ENCODE data around the gene ZNF580.

Gene ZNF580

DNA sequence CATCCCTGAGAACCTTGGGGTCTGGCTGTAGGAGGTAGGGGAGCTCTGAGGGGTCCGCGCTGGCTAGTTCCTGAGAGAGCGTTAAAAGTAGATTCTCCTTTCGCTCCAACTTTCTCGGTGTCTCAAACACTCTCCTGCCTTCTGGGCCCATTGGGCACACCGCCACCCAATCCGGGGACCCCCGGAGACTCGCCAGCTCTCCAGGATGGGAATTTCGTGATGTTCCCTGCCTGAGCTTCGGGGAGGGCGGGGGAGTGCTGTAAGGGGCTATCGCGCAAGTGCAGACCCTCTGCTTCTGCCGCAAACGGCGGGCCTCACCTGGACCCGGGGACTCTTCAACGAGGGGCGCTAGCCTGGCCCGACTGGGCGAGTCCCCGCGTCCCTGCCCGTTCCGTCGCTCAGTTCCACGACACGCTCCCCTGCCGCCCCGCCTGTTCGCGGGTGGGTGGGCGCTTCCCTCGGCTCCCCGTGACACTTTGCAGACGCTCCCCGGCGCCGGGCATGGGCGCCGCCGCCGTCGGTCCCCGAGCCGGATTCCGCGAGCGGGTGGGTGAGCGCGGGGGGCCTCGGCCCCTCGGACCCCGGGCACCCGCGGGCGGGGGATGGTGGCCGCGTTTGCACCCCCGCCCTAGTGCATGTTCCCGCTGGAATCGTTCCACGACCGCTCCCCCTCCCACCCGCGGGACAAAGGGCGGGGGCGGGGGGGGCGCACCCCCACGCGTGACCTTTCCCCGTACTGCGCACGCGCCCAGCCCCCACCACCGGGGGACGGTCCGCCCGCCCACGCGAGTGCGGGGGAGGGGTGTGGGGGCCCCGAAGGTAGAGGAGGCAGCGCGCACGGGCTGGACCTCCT lies 7.2 kb downstream of the ZNF580 start, which contains the start of gene CCDC106:
CCDC106 (plus strand) TSS at position 481 of the 853 bp plus-strand sequence. CDS start 835 bp downstream, outside the sequence.
- DNase-seq (ENCODE audit: low read depth) = no peak

DNA sequence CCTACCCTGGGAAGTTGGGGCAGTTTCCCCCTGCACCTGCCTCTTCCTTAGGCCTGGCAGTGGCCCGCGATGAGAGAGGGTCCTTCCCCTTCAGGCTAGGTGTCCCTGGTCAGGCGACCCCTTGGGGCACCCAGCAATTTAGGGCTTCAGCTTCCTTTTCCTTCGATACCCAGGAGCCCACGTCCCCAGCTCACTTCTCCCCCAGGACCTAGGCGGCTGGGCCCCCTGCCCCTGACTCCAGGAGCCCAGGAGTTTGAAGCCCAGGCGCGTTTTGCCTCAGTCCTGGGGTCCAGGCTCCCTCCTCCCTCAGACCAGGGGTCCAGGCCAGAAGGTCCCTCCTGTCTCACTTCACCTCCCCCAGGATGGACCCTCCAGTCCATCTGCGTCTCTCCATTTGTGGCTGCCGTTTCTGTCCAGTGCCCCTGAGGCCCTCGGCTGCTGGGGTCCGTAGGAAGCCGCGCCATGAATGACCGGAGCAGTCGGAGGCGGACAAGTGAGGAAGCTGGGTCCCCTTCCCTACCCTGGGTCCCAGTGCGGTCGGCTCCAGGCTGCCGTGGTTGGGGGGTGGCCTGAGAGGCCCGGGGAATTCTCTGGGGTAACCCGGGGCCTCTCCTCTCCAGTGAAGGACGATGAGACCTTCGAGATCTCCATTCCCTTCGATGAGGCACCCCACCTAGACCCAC lies 7.9 kb downstream of the ZNF580 start:
- no peak for DNase-seq (ENCODE audit: low read depth)

DNA sequence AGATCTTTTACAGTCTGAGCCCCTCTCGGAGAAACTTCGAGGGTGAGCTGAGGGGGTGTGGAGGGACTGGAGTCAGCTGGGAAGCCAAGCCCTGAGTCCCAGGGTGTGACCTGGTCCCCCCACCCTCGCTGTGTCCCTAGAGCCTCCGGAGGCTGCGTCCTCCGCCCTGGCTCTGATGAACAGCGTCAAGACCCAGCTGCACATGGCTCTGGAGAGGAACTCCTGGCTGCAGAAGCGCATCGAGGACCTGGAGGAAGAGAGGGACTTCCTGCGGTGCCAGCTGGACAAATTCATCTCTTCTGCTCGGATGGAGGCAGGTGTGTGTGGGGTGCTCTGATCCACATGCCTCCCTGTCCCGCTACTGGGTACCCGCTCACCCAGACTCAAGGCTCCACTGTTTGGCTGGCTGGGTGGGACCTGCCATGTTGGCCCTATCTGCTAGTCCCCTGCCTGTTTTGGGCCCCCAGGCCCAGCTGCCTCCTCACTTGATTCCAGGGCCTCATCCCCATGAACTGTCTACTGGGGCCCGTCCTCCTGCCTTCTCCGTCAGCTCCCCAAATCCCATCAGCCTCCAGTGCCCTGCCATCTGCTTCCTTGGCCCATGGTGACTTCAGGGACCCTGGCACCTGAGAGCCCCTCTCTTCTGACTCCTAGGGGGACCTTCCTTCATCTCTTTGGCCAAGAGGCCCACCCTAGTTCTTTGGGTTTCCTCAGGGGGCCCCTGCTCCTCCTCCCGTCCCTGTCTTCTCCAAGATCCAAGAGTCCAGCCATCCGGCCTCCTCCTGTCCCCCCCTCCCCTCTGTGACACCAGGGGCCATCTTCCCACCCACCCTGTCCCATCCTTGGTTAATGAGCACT lies 8.7 kb downstream of the ZNF580 start:
- DNase-seq (ENCODE audit: low read depth) = no peak

DNA sequence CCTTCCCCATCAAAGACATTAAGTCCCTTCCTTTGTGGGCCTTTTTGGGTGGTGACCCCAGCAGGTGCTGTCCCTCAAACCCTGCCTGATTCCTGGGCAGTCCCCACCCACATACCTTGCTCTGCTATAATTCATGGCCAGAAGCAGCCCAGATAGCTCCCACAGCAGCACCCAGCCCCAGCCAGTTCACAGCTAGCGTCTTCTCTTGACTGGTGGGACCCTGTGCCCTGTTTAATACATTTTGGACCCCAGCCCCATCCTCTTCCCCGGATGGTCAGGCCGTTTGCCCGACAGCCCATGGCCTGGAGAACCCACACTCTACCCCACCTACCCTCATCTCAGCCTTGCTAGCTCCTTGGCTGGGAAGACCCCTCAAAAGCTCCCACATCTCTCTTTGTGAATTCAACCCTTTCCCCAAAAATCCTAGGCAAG lies 9.3 kb downstream of the ZNF580 start:
- DNase-seq (ENCODE audit: low read depth) = no peak

DNA sequence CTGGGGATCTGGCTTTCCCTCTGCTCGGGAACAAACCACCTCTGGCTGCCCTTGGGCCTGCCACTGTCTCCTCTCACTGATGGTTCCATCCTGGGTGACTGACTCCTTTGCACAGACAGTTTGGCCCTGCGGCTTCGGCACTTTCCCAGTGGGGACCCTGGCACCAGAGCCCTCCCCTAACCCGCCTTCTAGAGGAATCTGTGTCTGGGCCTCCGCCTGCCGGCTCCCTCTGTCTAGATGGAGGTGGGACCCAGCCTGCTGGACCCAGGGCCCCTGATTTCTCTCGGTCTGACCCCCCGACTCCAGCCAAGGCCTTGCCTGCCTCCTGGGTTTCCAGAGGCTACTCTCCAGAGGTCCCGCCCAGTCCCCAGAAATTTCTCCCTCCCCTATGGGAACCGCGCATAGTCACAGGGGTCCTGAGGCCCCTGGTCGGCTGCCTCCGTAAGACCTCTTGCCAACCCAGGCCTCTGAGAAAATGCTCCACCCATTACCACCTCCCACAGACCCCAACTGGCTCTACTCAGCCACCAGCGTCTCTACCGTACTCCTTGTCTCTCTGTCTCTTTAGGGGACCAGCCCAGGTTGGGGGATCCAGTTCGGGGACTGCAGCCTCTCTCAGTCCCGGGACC lies 9.9 kb downstream of the ZNF580 start:
- DNase-seq (ENCODE audit: low read depth) = no peak

DNA sequence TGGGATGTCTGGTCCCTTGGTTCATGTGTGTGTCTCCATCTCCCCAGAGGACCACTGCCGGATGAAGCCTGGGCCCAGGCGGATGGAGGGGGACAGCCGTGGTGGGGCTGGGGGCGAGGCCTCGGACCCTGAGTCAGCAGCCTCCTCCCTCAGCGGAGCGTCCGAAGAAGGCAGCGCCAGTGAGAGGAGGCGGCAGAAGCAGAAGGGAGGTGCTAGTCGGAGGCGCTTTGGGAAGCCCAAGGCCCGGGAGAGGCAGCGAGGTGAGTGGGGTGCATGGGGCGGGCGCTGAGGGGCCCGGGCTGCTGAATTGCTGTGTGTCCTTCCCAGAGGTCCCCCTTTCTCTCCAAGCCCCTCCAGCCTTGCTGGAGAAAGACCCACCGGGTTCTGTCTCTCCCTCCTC lies 10.4 kb downstream of the ZNF580 start:
- no peak for DNase-seq (ENCODE audit: low read depth)

DNA sequence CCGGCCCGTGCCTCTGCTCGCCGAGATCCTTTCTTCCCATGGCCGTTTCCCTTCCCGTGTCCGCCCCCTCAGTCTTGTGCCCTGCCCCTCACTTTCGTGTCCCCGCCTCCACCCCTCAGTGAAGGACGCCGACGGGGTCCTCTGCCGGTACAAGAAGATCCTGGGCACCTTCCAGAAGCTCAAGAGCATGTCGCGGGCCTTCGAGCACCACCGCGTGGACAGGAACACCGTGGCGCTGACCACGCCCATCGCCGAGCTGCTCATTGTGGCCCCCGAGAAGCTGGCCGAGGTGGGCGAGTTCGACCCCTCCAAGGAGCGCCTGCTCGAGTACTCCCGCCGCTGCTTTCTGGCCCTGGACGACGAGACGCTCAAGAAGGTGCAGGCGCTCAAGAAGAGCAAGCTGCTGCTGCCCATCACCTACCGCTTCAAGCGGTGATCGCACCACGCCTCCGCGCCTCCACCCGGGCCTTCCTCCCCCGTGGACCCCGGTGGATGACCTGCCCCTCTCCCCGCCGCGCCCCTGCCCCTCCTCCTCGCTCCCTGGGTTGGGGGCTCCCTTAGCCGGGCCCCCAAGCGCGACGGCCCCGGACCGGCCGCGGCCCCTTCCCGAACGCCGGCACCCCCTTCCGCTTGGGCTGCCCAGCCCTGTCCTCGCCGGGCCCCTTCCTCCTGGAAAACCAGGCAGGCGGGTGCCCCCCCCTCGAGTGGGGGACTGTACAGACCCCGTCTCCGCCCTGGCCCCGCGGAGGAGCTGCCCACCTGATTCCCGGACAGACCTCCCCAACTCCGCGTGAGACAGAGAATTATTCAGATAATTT lies 11.7 kb downstream of the ZNF580 start:
- no peak for DNase-seq (ENCODE audit: low read depth)

DNA sequence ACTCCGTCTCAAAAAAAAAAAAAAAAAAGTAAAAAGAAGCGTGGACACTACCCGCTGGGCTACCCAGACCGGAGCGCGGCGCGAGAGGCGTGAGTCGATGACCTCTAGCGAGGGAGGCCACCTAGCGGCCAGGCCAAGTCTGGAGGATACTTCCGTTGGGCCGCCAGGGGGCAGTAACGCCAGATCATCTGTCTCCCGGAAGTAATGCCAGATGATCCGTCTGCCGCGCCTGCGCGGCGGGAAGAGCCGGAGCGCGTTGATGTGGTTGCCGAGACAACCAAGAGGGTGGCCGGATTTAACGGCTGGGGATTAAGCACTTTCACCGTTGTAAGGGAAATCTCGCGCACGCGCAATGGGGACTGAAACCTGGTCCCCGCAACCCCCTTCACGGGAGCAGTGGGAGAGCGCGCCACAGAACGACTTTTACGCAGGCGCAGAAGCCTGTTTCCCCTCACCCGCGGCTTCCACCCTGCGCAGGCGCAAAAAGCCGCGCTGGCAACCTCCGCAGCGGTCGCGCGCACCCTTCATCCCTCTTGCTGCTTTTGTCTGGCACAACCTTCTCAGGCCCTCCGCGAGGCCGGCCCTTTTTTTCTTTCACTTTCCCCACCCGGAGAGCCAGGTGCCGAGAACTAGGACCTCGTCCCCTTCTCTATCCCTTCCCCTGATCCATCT lies 13.0 kb downstream of the ZNF580 start:
- peak; percentile 95 for DNase-seq (ENCODE audit: low read depth)

DNA sequence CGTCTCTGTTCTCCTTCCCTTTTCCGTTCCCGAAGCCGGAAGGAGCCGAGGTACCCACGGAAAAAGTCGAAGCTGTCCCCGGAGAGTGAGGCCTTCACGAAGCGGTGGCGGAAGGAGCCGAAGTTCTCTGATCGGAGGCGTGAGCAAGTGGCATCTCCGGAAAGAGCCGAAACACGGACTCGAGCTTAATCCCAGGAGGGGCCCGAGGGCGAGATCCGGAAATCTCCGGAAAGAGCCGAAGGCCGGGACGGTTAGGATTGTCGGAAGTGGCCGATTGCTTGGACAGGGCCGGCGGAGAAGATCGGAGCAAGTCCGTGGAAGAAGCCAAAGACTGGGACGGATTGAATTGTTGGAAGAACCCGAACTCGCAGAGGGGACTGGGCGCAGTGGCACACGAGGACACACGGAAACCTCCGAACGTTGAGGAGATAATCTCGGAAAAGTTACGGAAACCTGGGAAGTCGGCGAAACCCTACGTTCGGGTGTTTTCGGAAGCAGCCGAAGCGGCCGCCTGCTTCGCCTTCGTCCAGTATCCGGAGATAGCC lies 13.6 kb downstream of the ZNF580 start:
- DNase-seq (ENCODE audit: low read depth) = peak; percentile 97

DNA sequence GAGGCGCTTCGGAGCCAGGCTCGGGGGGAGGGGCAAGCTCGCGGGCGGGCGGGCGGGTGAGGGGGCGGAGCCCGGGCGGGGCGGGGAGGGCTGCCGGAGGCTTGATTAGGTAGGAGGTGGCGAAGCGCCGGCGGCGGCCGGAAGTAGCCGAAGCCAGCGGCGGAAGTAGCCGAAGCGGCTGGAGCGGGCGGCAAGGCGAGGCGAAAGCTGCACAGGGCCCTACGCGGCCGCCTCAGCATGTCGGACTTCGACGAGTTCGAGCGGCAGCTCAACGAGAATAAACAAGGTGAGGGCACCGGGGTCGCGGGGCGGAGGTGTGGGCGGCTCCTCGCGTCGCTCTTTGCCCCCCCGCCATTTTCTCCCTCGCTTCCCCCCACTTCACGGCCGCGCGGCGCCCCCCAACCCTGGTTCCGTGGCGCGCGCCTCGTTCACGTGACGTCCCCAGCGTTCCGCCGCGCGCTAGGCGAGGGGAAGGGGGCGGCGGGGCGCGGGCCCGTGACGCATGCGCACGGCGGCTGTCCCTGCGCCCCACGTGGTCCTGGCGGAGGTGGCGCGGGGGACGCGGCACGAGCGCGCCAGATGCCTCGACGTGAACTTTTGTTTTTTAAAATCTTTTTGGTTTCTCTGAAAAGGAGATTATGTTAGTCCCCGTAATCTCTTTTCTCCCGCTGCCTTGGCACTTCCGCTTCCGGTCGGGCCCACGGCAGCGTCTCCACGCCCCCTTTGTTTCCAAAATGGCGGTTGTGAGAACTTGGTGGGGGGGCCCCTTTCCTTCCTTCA lies 14.3 kb downstream of the ZNF580 start, which contains the start of gene U2AF2:
U2AF2 (plus strand) TSS at position 168 of the 780 bp plus-strand sequence; CDS start at position 238, 70 bp downstream.
- peak; percentile 72 for DNase-seq (ENCODE audit: low read depth)

DNA sequence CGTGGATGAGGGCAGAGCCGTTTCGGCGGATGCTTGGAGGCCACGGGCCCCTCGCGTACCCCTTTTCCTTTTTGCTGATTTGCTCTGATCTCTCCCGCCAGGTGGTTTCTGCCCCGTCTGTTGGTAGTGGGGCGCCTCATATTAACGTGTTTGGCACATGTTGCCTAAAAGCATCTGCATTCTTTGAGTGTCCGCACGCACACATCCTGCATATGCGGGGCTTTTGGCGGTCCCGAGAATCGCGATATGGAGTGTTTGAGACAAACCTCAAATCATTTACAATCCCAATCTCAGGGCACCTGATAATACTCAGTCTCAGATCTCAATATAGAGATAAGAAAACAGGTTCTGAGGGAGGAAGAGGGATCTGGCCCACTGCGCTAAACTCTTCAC lies 14.8 kb downstream of the ZNF580 start:
- no peak for DNase-seq (ENCODE audit: low read depth)

DNA sequence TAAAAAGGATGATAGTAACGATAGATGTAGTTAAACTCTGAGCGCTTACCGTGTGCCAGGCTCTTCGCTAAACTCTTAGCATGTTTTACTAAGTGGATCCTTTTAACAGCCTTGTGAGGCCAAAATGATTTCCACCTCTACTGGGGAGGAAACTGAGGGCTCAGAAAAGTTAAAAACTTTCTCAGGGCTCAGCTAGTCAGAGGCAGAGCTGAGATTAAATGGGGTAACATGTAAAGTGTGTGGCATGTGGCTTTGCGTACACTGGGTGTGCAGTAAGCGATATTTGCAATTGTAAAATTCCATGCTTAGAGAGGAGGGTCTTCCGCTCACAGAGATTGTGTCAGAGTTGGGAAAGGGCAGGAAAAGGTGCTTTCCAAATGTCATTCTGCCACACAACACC lies 15.8 kb downstream of the ZNF580 start:
- DNase-seq (ENCODE audit: low read depth) = no peak

DNA sequence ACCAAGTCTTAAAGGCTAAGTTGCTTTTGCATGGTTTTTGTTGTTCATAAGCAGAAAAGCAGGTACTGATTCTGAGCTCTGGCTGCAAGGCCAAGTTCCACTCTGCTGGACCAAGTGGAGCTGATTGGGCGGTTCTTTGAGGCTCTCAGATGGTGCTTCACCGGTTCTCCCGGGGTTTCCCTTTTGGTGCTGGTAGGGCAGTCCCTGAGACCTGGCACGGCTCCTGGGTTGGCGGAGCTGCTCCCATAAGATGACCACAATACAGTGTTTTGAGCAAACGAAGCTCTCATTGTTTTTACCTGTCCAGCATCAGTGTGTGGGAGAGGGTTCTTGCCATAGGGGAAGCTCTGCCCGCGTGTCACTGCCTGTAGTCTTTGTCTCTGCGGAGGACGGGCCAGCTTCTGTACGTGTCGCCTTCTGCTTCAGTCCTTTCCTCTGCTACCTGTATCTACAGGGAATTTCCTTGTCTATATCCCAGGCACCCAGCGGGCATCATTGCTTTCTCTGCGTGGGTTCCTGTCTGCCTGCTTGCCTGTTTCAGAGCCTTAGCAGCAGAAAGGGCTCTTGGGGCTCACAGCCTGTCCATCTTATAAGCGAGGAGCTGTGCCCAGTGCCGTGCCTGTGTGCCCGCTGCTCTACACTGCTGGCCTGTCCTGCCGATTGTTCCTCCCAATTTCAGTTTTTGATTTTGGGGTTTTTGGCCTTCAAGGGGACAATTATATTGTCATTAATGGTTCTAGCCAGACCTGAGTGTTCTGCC lies 16.4 kb downstream of the ZNF580 start:
- no peak for DNase-seq (ENCODE audit: low read depth)

DNA sequence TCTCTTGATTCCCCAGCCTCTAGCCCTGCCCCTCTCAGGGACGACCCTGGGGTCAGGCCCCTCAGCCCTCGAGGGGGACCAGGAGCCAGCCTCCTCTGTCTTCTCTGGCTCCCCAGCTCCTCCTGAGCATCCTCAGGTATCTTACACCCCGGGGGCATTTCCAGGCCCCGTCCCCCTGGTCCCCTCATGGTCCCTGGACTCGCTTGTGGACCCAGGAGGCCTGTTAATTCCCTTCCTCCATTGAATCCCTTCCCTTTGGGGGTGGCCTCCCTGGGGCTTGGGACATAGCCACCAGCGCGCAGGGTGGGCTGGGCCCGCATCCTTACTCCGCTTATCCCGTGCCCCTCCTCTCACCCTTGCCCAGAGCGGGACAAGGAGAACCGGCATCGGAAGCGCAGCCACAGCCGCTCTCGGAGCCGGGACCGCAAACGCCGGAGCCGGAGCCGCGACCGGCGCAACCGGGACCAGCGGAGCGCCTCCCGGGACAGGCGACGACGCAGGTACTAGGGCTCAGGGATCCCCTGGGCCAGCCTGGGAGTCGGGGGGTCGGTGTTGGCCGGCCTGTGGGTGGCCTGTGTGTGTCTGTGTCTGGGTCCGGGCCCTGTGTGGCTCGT lies 18.2 kb downstream of the ZNF580 start:
- no peak for DNase-seq (ENCODE audit: low read depth)

DNA sequence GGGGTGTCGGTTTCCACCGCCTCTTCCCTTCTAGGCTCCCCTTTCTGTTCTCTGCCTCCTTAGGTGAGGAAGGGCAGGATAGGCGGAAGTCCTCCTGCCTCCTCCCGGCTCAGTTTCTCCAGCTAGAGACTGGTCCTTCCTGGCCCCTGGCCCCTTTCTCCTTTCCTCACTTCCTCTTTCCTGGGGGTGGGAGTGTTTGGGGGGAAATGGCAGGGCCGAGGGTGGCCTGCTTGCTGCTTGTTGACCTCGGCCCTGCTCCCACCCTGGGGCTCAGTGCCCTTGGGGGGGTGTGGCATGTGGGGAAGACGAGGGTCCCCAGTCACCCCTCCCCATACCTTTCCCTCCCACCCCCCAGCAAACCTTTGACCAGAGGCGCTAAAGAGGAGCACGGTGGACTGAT lies 19.0 kb downstream of the ZNF580 start:
- DNase-seq (ENCODE audit: low read depth) = no peak

DNA sequence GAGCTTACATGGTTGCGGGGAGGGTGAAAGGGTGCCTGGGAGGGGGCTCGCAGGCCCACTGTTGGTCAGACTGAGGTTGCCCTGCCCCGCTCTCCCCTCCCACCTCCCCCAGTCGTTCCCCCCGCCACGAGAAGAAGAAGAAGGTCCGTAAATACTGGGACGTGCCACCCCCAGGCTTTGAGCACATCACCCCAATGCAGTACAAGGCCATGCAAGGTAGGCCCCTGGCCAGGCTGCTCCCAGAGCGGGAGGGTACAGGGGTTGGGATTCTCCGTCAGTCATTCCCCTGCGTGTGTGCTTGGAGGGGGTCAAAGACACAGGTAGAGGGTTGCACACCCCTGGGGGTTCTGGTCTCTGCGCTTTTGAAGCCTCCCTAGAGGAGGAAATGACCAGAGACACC lies 19.6 kb downstream of the ZNF580 start:
- no peak for DNase-seq (ENCODE audit: low read depth)

DNA sequence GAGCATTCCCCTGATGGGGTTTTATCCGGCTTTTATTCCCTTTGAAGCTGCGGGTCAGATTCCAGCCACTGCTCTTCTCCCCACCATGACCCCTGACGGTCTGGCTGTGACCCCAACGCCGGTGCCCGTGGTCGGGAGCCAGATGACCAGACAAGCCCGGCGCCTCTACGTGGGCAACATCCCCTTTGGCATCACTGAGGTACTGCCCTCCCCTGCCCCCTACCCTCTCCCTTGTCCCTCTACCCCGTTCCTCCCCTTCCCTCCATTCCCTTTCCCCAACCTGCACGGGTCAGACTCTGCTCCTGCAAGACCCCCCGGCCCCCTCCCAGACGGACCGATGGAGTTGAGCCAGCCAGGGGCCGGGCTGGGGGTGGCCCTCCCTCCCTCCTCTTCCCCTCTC lies 20.2 kb downstream of the ZNF580 start:
- no peak for DNase-seq (ENCODE audit: low read depth)

DNA sequence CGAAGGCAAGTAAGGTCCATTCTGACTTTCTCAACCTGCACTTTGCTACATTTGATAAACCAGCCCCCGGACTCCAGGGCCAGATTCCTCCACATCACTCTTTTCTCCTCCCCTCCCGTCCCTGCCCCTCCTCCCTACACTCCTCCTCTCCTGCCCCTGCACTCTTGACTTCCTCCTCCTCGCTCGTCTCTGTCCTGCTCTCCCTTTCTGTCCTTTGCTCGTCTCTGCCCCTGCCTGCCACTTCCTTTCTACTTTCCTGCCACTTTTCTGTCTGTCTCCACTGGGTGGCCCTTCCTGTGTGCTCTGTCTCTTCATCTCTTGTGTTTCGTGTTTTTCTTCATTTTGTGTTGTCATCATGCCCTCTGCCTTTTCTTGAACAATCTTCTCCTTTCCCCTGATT lies 21.0 kb downstream of the ZNF580 start:
- no peak for DNase-seq (ENCODE audit: low read depth)
